Measurements from ENCODE around the gene SNX7.

DNA sequence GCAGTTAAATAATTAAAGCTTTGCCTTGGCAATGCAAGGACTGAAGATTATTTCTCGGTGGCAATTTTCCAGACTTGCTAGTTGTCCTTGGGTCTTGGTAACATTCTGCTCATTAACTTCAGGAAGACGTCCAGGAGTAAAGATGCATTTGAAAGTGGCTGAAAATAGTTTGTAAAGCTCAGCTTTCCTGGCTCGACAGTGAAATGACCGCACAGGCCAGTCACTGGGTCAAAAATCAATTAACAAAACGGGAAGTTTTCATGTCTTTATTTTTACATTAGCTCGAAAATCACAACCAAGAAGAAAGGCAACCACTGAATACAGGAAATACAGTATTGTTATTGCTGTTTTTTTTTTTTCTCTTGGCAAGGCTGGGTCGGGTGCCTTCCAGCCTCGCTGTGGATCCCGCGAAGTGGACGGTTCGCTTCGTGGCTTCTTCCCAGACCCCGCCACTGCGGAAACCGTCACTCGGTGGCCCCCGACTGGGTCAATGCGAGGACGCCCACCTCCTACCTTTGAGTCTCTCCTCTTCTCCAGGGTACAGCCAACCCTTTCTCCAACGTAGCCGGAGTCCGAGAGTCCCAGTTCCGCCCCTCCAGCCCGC, 479 bp upstream of the SNX7 start:
- TF ChIP-seq, protein P1, sequence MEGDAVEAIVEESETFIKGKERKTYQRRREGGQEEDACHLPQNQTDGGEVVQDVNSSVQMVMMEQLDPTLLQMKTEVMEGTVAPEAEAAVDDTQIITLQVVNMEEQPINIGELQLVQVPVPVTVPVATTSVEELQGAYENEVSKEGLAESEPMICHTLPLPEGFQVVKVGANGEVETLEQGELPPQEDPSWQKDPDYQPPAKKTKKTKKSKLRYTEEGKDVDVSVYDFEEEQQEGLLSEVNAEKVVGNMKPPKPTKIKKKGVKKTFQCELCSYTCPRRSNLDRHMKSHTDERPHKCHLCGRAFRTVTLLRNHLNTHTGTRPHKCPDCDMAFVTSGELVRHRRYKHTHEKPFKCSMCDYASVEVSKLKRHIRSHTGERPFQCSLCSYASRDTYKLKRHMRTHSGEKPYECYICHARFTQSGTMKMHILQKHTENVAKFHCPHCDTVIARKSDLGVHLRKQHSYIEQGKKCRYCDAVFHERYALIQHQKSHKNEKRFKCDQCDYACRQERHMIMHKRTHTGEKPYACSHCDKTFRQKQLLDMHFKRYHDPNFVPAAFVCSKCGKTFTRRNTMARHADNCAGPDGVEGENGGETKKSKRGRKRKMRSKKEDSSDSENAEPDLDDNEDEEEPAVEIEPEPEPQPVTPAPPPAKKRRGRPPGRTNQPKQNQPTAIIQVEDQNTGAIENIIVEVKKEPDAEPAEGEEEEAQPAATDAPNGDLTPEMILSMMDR (IDR thresholded peaks at IDR 0.05; ENCODE audit: insufficient read depth, low read length, poor library complexity, severe bottlenecking) = no peak
- no peak for TF ChIP-seq EZH2phosphoT487 (conservative IDR thresholded peaks at IDR 0.05; ENCODE audit: low read length)

All from SU-DHL-6 (cell line).